Epidermal melanocyte (primary cell): ENCODE results near the gene C1orf159.
"Not testable (repeated sequence)": the region's sequence is repeated elsewhere in the genome, so short reads cannot be mapped to it uniquely, and the experiment has no call there.

ENCODE experiments used
- DNase-seq: peaks from one replicate; pipeline ENCODE4 v3.0.0; 2011; ENCODE audit warnings: low spot score; ENCODE audit not compliant: insufficient read length

Gene C1orf159

GRCh38 chr1:1067860-1068516 is 47.9 kb downstream of the C1orf159 start:
- no peak for DNase-seq

DNA sequence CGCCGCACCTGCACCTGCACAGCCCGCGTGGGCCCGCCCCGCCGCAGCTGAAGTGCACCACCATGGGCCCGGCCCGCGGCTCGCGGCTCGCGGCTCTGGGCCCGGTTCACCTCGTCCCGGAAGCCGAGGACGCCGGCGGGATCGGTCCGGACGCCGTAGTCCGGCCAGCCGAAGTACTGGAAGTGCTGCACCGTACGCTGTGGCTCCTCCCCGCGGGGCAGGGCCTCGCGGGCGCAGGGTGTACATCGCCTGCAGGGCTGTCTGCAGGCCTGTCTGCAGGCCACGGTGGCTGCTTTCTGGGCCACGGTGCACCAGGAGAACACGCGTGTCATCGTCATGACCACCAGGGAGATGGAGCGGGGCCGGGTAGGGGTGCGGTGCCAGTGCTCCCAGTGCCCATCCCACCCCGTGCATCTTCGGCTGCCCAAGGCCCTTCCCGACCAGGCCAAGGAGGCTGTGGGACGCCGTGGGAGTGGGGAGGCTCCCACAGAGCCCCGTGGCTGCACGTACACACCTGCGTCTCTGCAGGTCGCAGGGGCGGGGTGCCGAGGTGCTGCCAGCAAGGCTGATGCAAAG is 48.5 kb downstream of the C1orf159 start:
- no peak for DNase-seq

GRCh38 chr1:1066403-1067283 is 49.2 kb downstream of the C1orf159 start:
- no peak for DNase-seq

DNA sequence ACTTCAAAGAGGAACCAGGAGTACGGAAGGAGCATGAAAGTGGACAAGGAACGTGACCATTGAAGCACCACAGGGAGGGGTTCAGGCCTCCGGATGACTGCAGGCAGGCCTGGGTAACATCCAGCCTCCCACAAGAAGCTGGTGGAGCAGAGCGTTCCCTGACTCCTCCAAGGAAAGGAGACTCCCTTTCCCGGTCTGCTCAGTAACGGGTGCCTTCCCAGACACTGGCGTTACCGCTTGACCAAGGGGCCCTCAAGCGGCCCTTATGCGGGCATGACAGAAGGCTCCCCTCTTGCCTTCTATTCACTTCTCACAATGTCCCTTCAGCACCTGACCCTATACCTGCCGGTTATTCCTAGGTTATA is 50.0 kb downstream of the C1orf159 start:
- not testable (repeated sequence) for DNase-seq

DNA sequence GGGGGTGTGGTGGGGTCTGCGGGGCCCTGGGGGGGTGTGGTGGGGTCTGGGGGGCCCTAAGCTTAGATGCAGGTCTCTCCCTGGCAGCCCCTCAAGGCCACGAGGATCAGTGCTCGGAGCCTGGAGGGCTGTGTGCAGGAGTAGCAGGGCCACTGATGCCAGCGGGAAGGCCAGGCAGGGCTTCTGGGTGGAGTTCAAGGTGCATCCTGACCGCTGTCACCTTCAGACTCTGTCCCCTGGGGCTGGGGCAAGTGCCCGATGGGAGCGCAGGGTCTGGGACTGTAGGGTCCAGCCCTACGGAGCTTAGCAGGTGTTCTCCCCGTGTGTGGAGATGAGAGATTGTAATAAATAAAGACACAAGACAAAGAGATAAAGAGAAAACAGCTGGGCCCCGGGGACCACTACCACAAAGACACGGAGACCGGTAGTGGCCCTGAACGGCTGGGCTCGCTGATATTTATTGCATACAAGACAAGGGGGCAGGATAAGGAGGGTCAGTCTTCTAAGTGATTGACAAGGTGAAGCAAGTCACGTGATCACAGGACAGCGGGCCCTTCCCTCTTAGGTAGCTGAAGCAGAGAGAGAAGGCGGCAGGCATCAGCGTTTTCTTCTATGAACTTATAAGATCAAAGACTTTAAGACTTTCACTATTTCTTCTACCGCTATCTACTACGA is 50.5 kb downstream of the C1orf159 start:
- no peak for DNase-seq

DNA sequence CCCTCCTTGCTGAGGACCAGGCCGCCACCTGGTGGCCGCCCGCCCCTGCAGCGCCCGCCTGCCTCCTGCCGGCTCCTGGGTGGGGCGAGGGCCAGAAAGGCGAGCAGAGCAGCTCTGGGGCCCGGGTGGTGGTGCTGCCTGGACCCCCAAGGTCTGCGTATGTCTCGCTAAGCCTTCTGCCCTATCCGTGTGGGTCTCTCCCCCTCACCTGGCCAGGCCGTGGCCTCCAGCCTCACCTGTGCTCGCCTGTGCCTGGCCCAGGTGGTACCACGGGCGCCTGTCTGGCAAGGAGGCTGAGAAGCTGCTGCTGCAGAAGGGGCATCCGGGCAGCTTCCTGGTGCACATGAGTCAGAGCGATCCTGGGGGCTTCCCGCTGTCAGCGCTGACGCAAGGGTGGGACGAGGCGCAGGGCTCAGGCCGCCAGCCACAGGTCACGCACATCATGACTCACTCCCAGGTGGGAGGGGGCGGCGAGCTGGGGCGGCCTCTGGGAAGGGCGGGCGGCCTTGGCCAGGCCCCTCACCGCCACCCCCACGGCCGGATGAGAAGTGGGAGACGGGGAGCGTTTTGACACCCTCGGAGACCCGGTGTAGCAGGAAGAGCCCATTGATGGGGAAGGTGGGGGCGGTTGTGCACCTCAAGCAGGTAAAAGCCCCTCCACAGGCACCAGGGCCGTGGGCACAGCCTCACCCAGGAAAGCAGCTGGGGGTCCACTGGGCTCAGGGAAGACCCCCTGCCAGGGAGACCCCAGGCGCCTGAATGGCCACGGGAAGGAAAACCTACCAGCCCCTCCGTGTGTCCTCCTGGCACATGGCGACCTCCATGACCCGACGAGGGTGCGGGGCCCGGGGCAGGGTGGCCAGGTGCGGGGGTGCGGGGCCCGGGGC is 51.7 kb downstream of the C1orf159 start:
- peak; percentile 78 for DNase-seq

- DNase-seq = no peak
Measured at GRCh38 chr1:1063261-1063944, 52.5 kb downstream of the C1orf159 start.

- no peak for DNase-seq
Measured at GRCh38 chr1:1062348-1063163, 53.3 kb downstream of the C1orf159 start.

DNA sequence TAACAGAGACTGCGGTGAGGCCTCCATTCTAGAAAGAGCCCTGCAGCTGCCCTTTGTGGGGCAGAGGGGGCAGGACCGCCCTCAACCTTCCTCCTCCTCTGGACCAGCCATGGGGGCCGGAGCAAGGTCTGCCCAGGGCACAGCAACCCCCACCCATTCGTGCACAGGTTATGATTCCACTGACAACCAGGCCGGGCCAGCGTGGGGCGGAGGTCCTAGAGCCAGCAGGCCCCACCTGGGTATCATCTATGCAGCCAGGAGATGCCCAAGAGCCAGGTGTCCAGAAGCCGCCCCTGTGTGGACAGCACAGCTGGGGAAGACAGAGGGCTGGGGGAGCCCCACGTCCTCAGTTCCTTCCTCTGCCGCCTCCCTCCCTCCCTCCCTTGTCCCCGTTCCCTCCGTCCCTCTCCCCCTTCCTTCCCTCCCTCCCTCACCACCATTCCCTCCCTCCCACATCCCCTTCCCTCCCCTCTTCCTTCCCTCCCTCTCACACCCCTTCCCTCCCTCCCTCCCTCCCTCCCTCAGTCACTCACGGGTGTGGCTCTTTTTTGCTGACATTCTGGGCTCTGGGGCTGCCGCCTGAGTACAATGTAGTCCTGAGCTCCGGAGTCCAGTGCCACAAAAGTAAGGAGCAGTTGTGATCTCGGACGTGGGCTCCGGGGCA is 54.1 kb downstream of the C1orf159 start:
- DNase-seq = no peak

DNA sequence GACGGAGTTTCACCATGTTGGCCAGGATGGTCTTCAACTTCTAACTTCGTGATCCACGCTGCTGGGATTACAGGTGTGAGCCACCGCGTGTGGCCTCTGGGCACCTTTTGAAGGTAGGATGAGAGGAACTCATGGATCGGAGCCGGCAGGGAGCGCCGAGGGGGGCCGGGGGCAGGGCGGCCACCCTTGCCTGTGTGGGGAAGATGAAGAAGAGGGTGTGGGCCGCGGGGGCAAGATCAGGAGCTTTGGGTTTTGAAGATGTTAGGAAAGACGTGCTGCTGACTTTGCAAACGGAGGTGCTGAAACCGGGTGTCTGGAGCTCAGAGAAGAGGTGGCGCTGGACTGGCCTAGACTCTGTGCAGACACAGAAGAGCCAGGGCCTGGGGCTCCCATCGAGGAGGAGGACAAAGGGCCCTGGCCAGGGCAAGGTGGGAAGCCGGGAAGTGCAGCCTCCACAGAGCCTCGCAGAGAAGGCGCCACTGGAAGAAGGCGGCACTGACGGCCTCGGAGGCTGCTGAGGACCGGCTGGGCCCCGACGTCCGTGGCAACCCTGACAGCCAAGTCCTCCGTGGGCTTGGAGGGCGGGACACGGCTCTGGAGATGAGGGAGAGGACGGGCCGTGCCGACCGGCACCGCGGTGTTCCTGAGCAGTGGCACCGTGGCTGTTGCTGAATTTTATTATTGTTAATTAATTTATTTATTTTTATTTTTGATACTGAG is 55.4 kb downstream of the C1orf159 start:
- DNase-seq = no peak

GRCh38 chr1:1059494-1060280 is 56.2 kb downstream of the C1orf159 start:
- peak; percentile 98 for DNase-seq

DNA sequence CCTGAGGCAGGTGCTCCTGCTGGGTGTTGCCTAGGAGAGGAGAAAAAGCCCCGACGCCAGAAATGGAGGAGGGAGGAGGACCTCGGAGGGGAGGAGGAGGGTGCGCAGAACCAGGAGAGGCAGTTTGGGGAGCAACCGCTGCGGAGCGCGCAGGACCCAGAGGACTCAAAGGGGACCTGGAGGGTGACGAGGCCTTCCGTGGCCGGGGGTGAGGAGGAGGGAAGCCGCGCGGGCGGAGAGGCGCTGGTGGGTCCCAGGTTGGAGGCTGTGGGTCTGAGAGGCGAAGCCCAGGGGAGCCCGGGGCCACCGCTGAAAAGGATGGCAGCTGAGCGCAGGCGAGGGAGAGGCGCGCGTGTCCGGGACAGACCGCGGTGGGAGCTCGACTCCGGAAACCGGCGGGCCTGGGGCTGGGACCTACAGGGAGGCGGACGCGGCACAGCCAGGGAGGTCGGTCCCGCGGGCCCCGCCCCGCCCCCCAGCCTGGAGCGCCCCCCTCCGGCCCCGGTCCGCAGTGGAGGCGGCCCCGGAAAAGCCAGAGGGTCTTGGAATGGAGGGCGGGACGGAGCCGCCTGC is 56.9 kb downstream of the C1orf159 start:
- DNase-seq = no peak

GRCh38 chr1:1058088-1058905 is 57.6 kb downstream of the C1orf159 start:
- DNase-seq = no peak

DNA sequence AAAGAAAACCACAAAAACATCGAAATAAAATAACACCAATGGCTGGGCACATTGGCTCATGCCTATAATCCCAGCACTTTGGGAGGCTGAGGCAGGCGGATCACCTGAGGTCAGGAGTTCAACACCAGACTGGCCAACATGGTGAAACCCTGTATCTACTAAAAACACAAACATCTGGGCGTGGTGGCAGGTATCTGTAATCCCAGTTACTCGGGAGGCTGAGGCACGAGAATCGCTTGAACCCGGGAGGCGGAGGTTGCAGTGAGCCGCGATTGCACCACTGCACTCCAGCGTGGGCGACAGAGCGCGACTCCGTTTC is 58.2 kb downstream of the C1orf159 start:
- DNase-seq = not testable (repeated sequence)

- no peak for DNase-seq
Measured at GRCh38 chr1:1055841-1056736, 59.8 kb downstream of the C1orf159 start.
